WERI-Rb-1 (cell line): ENCODE measurements around the gene PRKCSH.
A peak's percentile ranks its signal among the peaks of the same experiment; 100 is the strongest.
"Not testable (repeated sequence)": the region's sequence is repeated elsewhere in the genome, so short reads cannot be mapped to it uniquely, and the experiment has no call there.

ENCODE experiments used
- DNase-seq: peaks from one replicate; pipeline ENCODE4 v3.0.0-alpha.2; 2020
- H3K27ac ChIP-seq: fragments of 250-450 bp; sonication (Bioruptor Pico); 2 replicates; pipeline ENCODE4 v1.5.1; 2020; ENCODE audit warnings: mild to moderate bottlenecking, moderate library complexity
- H3K27me3 ChIP-seq: fragments of 250-450 bp; sonication (Bioruptor Pico); 2 replicates; pipeline ENCODE4 v1.5.1; 2021; ENCODE audit warnings: mild to moderate bottlenecking, low read depth, moderate library complexity; ENCODE audit not compliant: insufficient read depth, severe bottlenecking
- H3K36me3 ChIP-seq: fragments of 250-450 bp; sonication (Bioruptor Pico); 2 replicates; pipeline ENCODE4 v1.5.1; 2020; ENCODE audit warnings: mild to moderate bottlenecking, moderate library complexity
- H3K4me3 ChIP-seq: 2 replicates; pipeline ENCODE4 v1.5.1; 2011; ENCODE audit warnings: low read depth, mild to moderate bottlenecking, control low read depth, low read length
- H3K9me3 ChIP-seq: fragments of 250-450 bp; sonication (Bioruptor Pico); 2 replicates; pipeline ENCODE4 v1.5.1; 2021; ENCODE audit warnings: mild to moderate bottlenecking, moderate library complexity; ENCODE audit not compliant: severe bottlenecking
- TF ChIP-seq, protein P1 (sequence below): IDR thresholded peaks from 2 replicates; pipeline ENCODE4 v1.5.1; 2011; ENCODE audit warnings: low read depth, mild to moderate bottlenecking, control low read depth, inconsistent platforms, low read length

PRKCSH gene

DNA sequence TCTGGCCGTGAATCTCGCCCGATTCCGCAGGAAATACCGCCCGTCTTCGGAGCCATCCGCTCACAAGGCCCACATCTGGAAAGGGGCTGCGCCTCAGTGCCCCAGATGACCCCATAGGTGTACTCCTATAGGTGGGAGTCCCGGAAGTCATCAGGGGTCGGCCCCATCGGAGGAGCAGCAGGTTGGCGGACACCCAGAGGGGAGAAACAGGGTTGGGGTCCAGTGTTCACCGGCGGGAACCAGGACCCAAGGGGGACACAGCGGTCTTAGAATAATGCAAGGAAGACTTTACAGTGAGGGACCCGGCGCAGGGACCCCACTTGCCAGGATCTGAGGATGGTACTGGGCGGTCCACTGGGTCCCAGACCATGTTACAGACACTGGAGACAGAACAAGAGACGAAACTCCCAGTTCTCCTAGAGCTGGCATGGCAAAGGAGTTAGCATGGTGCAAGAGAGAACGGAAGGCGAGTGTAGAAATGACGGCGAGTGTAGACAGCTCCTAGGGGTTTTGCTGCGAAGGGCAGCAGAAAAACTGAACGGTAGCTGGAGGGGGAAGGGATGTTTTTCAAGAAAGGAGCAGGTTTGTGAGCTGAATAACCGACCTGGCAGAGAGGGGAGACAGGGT, 12.2 kb upstream of the PRKCSH start:
- Histone ChIP-seq H3K9me3 (peaks cover 6% of the 10 kb centered on the region), H3K27me3 (peaks cover 58% of the 10 kb centered on the region), H3K27ac (no peak overlapping the region), H3K4me3 (no peak overlapping the region), H3K36me3 (no peaks in the 10 kb centered on the region)
- TF ChIP-seq, protein P1, sequence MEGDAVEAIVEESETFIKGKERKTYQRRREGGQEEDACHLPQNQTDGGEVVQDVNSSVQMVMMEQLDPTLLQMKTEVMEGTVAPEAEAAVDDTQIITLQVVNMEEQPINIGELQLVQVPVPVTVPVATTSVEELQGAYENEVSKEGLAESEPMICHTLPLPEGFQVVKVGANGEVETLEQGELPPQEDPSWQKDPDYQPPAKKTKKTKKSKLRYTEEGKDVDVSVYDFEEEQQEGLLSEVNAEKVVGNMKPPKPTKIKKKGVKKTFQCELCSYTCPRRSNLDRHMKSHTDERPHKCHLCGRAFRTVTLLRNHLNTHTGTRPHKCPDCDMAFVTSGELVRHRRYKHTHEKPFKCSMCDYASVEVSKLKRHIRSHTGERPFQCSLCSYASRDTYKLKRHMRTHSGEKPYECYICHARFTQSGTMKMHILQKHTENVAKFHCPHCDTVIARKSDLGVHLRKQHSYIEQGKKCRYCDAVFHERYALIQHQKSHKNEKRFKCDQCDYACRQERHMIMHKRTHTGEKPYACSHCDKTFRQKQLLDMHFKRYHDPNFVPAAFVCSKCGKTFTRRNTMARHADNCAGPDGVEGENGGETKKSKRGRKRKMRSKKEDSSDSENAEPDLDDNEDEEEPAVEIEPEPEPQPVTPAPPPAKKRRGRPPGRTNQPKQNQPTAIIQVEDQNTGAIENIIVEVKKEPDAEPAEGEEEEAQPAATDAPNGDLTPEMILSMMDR, result no peak
- DNase-seq, result no peak

DNA sequence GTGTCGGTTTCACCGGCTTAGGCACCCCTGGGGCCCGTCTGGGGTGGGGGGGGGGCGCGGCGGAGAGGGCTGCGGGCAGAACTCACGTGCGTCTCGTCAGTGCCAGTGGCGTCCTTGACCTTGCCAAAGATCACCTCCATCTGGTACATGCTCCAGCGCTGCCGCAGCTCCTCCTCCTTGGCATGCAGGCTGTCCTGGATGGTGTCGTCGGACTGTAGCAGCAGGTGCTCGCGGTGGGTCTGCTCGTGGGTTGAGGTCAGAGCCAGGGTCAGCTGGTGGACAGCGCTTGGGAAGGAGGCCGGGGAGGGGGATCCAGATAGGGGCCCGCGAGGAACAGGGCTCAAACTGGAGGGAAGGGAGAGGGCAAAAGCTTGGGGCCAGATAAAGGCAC, 11.6 kb upstream of the PRKCSH start:
- TF ChIP-seq, protein P1, result no peak
- no peak overlapping the region for H3K4me3 ChIP-seq
- H3K36me3 ChIP-seq, result no peaks in the 10 kb centered on the region
- H3K9me3 ChIP-seq, result peaks cover 6% of the 10 kb centered on the region
- no peak for DNase-seq
- peaks cover 53% of the 10 kb centered on the region for H3K27me3 ChIP-seq
- no peak overlapping the region for H3K27ac ChIP-seq

DNA sequence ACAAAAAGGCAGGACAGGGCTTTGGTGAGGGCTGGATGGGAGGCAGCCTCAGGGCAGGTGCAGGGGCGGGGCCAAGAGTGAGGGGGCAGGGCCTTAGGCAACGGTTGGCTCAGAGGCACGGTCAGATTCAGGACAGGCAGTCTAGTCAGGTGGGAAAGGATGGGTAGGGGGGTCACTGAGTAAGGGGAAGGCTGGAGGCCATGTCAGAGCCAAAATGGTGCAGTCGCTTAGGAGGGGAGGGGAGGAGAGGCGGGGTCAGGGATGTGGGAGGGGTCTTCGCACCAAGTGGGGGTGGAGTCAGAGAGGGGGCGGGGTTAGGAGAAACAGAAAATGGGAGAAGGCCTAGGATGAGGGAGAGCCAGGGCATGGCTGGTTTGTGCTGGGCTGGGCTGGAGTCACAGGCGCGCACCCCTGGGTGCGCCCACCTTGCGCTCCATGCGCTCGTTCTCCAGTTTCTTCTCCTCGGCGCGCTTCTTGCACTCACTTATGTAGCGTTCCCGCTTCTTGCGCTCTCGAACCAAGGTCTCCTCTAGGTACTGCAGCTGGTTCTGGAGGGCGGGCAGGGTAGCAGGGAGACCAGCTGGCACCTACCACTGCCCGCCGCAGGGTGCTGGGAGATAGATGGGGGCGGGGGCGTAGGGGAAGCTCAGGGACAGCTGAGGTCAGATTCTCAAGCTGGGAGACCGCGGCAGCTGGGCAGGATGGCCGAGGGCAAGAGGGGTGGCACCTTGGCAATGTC, 9.5 kb upstream of the PRKCSH start:
- peaks cover 33% of the 10 kb centered on the region for H3K27me3 ChIP-seq
- no peak for DNase-seq
- no peak overlapping the region for H3K27ac ChIP-seq
- H3K36me3 ChIP-seq, result no peaks in the 10 kb centered on the region
- peaks cover 6% of the 10 kb centered on the region for H3K9me3 ChIP-seq
- no peak overlapping the region for H3K4me3 ChIP-seq
- TF ChIP-seq, protein P1, result no peak

DNA sequence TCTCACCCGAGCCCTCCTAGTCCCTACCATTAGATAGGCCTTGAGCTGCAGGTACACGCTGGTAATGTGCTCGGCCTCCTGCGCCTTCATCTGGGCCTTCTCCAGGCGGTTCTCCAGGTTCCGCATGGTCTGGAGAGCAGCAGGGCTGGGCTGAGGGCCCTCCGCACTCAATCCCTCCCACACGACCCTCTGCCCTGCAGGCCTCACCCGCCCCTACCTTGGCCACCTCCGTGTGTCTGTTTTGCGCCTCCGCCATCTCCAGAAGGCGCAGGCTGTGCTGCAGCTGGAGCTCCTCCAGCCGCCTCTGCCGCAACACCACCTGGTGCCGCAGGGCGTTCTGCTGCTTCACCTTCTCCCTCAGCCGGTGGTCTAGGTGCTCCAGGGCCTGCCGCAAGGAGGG, 8.8 kb upstream of the PRKCSH start:
- TF ChIP-seq, protein P1, result no peak
- Histone ChIP-seq H3K27ac (no peak overlapping the region), H3K4me3 (no peak overlapping the region), H3K27me3 (peaks cover 25% of the 10 kb centered on the region), H3K36me3 (no peaks in the 10 kb centered on the region), H3K9me3 (peaks cover 4% of the 10 kb centered on the region)
- no peak for DNase-seq

DNA sequence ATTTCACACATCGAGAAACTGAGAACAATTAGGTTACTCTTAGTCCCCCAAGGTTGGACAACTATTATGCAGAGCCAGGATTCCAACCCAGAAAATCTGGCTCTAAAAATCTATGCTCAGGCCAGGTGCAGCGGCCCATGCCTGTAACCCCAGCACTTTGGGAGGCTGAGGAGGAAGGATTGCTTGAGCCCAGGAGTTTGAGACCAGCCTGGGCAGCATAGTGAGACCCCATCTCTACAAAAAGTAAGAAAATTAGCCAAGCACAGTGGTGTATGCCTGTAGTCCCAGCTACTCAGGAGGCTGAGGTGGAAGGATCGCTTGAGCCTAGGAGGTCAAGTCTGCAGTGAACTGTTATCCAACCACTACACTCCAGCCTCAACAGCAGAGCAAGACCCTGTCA, 1.9 kb upstream of the PRKCSH start:
- H3K27ac ChIP-seq, DNase-seq, H3K27me3 ChIP-seq, H3K4me3 ChIP-seq, H3K9me3 ChIP-seq: not testable (repeated sequence)
- peaks cover 27% of the 10 kb centered on the region for H3K36me3 ChIP-seq

DNA sequence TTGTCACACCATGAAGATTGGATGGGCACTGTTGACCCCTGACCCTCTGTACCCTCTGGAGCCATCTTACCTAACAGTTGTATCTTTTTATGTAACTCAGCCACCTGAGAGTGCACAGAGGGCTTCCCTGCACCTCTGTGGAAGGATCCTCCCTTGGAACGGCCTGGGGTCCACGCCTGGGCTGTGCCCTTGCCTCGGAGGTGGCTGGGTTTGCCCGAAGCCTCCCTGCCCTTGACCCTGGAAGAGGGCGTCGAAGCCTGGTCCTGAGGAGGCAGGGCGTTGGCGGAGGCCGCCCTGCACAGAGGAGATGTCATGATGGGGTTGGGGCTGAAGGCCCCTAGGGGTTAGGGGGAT, 755 bp upstream of the PRKCSH start:
- Histone ChIP-seq H3K9me3 (no peaks in the 10 kb centered on the region), H3K4me3 (peak overlapping the region; percentile 59), H3K27ac (peak overlapping the region; percentile 53), H3K27me3 (no peaks in the 10 kb centered on the region), H3K36me3 (peaks cover 33% of the 10 kb centered on the region)
- TF ChIP-seq, protein P1, result no peak
- DNase-seq, result no peak
